HG03135 (cell line): ENCODE data around the gene RSPO1.

Experiments used
- ATAC-seq: cut with Tn5 transposase; IDR thresholded peaks from one replicate; pipeline ENCODE4 v1.9.1; 2021; ENCODE audit warnings: mild to moderate bottlenecking, moderate library complexity; ENCODE audit not compliant: unreplicated experiment

RSPO1 gene

DNA sequence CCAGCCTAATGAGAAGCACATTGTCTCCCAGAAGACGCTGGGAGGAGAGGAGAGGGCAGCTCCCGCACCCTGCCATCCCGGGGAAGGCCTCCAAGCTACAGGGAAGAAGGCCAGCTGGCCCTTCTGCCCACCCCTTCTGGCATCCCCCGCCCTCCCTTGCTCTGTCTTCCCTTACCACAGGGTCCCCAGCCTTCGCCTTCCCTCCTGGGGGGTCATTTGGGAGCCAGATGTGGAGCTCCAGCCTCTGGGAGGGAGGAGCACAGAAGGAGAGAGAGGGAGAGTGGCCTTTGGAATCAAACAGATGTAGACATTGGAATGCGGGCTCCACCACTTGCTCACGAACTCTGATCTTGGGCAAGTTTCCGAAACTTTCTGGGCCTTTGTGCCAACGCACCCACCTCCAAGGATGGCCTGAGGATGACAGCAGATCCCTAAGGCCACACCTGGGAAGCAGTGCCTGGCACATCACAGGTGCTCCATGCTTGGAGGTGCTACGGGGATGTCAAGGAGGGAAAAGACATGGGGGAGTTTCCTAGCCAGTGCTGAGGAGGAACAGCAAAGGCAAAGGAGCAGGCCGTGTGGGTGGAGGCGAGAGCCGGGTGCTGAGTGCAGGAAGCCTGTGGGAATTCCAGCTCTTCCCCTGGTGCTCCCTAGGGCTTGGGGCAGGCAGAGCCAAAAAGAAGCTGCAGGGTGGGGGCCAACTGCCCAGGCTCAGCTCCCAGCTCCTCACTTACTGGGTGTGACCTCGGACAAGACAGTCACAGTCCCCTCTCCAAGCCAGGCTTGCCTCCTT lies 23.1 kb upstream of the RSPO1 start:
- ATAC-seq: no peak

DNA sequence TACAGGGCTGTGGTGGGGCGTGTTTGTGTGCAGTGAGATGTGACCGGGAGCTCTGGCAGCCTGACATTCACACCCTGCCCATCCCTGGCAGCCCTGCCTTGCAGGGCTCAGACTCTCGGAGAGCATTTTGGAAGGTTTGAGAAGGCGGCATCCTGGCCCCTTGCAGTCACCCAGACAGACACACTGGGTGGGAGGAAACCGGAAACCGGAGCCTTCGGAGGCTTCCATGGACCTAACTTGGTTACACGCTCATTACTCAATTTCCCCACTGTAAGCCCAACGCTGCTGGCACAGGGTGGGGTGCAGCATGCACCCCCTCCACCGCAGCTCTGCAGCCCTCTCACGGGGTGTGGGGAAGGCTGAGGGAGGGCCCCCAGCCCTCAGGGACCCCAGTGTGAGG lies 22.2 kb upstream of the RSPO1 start:
- ATAC-seq: no peak

DNA sequence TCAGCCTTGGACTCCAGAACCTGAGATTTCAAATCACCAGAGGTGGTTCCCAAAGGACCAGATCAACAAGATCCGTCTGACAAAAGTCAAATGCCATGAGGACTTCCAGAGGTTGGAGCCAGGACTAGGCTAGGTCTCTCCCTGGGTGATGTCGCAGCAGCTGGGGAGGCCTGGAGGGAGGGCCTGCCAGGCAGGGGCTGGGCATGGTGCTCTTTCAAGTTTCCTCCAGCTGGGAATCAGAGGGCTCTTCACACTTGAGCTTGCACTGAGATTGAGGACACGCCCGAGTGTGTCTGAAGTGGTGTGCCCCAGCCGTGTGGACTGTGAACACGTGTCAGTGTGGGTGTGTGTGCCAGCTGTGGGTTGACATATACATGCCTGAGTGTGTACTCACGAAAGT lies 21.3 kb upstream of the RSPO1 start:
- ATAC-seq: no peak

DNA sequence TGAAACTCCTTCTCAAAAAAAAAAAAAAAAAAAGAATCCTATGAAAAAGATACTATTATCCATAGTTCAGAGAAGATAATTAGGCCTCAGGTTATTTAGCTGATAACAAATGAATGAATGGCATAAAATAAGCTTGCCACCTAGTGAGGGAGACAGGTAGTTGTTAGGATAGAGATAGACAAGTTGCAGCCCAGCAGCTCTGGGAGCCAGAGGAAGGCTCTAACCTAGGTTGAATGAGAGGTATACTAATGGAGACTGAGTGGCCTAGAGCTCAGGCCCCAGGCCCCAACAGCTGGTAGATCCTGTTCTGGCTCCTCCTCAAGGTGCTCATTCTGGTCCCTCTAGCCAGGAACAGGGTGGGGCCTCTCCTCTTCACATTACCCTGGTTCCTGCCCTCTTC lies 20.6 kb upstream of the RSPO1 start:
- no peak for ATAC-seq

DNA sequence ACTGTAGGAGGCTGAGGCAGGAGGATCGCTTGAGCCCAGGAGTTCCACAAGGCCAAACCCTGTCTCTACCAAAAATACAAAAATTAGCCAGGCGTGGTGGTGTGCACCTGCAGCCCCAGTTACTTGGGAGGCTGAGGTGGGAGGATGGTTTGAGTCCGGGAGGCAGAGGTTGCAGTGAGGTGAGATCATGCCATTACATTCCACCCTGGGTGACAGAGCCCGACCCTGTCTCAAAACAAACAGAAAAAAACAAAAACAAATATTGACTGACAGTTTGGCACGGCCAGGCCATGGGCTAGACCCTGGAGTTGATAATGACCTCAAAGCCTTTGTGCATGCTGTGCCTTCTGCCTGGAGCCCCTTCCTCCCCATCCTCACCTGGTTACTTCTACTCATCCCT lies 19.2 kb upstream of the RSPO1 start:
- no peak for ATAC-seq

DNA sequence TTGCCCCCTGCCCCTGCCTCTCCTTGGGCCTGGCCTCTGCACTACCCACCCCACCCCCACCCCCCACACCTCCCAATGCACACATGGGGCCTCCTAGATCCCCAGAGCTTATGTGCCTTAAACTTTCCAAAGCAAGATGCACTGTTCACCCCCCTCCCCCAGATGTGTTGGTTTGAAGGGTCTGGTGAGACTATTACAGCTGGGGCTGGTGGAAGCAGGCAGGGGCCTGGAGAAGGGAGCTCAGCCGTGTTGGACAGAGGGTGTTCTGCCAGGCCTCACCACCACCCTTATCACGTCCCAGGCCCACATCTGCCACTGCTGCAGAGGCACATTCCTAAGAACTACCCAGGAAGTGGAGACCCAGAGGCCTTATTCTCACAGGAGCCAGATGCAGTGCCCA lies 18.3 kb upstream of the RSPO1 start:
- ATAC-seq: no peak

DNA sequence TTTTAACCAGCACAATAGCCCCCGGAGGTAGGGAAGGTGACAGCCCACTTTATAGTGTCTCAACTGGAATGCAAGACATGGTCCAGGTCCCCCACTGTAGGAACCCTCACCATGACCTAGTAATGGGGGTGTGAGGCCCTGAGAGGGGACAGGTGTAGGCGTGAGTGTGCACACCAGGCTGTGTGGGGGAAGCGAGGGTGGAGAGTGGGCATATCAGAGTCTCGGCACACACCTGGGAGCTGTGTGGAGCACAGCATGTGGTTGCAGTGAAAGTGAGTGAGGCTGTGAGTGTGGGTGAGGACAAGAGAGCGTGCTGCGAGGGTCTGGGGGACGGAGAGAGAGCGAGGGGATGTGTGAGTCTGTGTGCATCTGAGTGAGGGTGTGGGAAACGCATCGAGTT lies 17.1 kb upstream of the RSPO1 start:
- ATAC-seq: no peak

DNA sequence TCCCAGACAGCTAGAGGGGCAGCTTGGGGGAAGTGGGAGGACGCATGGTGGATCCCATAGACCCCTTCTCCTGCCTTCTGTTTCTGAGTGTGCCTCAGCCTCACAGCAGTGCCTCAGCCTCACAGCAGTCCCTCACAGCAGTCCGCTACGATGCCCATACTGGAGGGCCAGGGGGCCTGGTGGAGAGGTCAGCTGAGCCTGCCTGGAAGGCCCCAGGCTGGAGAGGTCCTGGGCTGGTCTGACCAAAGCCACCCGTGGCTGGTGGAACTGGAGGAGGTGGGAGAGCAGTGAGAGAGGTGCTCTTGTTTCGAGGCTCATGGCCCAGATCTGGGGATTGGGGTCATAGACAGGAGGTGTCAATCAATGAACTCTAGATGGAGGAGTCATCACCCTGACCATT lies 16.0 kb upstream of the RSPO1 start:
- no peak for ATAC-seq

DNA sequence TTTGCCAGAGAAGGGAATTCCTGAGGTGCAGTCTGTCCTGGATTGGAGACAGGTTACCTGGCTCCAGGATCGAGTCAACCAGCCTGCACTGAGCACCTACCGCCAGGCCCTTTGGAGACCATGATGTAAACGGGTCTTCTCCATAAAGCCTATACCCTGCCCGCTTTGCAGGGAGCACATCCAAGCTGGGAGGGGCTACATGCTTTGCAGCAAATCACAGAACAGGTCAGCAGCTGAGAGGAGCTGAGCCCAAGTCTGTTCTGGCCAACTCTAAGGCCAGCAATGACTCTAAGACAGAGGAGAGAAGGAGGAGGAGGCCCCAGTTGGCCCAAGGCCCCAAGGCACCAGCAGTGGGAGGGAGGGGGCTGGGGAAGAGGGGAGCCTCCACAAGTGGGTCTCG lies 15.5 kb upstream of the RSPO1 start:
- no peak for ATAC-seq

DNA sequence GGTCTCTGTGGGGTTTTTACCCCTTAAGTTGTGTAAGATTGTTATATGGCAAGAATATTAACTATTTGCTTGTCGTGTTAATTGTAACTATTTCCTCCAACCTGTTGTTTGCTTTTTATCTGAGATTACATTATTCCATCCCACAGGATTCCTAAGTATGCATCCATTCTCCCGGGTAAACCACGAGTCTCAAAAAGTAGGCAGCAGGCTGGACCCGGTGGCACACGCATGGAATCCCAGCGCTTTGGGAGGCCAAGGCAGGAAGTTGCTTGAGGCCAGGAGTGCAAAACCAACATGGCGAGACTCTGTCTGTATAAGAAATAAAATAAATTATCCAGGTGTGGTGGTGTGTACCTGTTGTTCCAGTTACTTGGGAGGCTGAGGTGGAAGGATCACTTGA lies 12.6 kb upstream of the RSPO1 start:
- no peak for ATAC-seq

DNA sequence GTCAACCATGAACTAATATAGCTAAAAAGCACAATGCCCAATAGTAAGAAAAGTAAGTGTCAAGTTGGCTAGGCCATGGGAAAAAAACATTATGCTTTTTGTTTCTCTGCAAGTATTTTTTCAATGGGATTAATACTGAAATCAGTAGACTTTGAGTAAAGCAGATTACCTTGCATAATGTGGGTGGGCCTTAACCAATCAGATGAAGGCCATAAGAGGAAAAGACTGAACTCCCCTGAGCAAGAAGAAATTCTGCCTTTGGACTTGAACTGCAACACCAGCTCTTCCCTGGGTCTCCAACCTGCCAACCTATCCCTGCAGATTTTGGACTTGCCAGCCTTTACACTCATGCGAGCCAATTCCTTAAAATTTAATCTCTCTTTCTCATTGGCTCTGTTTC lies 6.4 kb upstream of the RSPO1 start:
- ATAC-seq: no peak

DNA sequence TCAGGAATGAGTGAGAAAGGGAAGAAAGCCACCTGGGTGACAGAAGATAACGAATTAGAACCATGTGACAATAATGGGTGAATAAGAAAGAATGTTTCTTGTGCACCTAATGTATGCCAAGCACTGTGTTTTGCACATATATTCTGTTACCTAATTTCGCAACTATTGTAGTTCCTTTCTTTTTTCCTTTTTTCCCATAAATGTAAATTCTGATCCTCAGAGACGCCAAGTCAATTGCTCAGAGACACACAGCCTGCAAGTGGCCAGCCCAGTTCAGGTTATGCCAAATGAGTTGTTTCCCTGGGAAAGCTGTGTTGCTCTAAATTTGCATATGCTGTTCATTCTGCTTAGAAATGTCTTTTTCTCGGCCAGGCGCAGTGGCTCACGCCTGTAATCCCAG lies 1.7 kb upstream of the RSPO1 start:
- ATAC-seq: no peak

DNA sequence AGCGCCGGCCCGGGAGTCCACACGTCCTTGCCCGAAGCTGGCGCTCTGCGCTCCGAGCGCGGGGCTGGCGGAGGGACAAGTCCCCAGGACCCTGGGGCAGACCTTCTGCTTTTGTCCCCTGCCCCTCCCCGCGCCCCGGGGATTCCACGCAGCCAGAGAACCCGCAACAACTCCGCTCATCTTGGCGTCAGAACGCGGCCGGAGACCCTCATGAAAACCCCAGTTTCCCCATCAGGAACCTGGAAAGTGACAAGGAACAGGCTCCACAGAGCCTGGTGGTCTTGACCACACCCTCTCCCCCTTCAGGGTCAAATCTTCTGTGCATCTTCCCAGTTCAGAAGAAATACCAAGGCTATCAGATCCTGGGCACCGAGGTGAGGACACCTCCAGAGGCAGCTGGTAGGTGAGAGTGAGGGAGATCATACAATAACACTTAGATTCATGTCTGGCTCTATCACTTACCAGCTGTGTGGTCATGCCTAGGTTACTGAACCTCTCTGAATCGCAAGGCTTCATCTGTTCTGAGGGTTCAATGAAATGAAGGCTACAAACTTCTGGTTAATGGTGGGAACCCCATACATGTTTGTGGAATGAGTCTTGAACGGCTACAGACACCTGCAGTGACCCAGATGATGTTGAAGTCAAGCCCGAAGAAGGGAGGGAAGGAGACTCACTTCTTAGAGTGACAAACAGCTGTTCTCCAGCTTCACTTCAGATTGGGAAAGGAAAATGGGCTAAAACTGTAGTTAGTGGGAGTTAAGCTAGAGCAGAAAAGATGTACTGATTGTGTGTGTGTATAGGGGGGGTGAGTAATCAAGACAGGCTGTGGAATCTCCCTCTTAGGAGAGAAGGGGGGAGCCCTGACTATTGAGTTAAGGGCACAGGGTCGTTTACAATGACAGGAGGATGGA lies 555 bp upstream of the RSPO1 start:
- no peak for ATAC-seq

DNA sequence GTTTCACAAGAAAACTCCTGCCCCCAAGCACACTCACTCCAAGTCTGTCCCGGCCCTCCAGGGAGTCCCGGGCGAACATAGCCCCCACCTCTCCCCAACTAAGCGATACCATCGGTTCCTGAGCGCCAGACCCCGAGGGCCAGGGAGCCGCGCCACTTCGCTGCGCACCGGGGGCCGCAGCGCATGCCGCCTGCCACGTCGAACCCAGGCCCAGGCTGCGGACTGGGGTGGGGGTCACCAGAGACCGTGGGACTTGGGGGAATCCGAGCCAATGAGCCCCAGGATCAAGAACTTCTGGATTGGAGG lies 801 bp downstream of the RSPO1 start:
- ATAC-seq: no peak

DNA sequence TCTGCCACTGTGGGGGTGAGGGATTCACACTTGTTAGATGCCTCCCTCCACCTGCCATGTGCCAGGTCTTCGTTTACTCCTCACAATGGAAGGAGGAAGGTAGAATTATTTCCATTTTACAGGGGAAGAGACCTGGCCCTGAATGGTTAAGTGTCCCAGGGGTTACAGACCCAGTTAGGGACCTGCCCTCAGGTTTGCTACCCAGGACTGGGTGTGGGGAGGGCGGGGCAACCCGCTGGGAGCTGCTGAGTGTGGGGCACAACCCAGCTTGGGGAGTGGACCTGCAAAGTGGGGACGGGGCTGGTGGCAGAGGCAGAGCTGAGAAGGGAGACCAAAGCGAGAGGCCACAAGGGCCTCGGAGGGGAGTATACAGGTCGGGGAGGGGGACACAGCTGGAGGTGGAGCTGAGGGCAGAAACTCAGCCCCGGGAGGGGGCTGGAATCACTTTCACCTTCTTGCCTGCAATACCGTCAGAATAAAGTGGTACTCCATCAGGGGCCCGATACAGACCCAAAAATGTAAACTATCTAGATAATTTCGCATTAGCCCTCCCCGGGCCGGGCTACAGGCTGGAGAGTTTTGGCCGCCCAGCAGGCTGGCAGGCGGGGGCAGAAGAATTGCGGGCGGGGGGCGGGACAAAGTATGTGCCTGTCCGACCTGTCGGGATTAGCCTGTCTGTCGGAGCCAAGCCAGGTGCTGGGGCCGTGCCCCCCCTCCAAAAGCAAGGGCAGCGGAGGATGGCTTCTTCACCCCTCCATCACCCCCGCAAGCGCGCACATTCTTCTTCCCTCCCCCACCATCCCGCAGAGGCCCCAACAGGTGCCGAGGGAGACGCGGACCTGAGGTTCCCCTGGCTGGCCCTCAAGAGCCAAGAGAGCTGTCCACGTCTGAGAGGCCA lies 1.4 kb downstream of the RSPO1 start:
- no peak for ATAC-seq

DNA sequence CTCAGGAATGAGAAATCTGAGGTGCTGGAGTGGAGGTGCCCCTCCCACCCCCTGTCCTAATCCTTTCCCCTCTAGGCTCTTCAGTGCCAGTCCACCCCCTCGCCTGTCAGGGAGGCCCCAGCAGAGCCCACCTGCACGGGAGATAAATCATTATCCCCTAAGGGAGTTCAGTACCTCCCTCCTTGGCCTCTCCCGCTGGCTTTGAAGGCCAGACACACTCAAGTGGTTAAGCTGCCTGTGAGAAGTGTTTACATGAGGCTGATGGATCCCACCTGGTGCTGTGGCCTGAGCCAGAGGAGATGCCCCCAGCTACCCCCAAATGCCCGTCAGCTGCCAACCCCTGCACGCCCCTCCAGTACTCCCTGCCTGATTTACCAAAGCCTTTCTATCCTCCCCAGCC lies 3.7 kb downstream of the RSPO1 start:
- no peak for ATAC-seq

DNA sequence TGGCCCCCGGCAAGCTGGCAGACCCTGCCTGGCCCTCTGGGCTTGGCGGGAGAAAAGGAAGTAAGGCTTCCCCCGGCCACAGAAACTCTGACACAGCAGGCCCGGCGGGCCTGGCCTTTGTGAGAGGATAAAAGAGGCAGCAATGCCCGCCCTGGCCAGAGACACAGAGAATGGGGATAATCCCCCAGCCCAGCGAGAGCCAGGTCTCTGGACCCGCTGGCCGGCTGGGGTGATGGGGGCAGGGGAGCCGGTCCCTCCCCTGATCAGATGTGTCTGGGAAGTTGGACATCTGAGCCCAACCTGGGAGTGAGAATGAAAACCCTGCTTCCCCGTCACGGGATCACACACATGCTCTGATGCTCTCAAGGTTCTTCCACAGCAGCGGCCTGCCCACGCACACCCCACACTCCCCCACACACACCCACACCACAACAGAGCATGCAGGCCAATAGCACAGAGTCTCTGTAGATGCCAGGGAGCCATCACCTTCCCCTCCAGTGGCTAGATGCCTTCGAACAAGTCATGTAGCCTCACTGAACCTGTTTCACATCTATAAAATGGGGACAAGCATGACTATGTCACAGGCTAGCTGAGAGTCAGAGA lies 4.2 kb downstream of the RSPO1 start:
- no peak for ATAC-seq

DNA sequence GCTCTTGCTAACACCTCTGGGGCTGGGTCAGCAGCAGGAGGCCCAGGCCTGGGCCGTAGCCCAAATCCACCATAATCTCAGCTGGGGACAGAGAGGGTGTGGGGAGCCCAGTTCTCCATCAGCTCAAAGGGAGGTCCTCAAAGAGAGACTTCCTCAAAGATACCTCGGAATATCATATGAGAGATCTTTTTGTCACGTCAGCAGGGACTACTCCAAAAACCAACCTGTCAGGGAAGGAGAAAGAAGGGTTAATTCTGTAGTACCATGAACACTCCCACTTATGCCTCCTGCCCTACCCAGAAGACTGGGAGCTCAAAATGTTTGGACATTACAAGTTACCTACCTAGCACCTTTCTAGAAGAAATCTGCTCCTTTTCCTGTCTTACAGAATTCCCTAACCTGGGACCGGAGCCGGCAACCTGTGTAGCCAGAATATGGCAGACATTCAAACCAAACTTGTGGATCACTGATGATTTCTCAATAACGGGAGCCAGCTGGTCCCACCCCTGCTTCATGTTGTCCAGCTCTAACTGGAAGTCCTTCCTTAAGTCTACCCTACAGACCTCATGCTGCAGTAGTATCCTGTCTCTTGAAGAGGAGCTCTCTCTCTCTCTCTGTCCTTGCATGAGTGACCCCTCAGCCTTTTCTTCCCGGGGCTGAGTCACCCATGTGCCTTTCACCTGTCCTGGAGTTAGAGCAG lies 4.8 kb downstream of the RSPO1 start:
- no peak for ATAC-seq

DNA sequence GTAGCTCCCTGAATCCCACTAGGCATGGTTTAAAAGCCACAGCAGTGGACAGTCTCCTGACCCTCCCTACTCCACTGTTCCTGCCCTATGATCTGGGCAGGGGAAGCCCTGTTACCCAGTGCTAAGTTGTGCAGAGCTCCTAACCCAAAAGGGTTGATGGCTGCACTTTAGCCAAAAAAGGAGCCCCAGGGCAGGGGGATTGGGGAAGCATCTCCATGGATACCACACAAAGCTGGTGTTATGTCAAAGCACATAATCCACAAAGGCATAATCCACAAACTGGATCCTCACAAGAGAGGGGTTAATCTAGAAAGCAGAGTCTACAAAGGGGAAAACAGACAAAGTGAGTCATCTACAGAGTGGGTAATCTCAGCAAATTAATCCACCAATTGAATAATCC lies 5.7 kb downstream of the RSPO1 start:
- no peak for ATAC-seq

DNA sequence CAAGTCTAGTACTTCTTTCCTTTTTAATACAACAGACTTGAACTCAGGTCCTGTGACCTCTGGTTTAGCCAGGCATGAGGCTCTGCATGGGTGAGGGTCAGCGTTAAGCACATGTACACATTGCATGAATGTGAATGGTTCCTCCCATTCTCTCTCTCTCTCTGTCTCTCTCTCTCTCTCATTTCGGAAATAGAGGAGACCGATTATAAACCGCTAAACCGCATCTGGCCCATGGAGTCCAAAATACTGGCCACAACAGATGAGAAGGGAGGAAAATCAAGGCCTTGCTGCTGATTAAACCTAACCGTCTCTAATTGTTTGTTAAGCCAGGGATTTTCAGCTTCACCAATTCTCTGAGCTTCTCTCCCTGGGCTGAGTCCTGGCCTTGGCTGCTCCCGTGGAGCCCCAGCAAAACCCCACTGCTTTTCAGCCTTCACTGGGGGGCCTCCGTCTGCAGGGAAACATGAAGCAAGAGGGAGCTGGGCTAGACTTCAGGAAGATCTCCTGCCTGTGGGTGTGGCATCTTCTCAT lies 6.6 kb downstream of the RSPO1 start:
- ATAC-seq: no peak
